ENCODE data around the gene SCT.

The SCT gene

DNA sequence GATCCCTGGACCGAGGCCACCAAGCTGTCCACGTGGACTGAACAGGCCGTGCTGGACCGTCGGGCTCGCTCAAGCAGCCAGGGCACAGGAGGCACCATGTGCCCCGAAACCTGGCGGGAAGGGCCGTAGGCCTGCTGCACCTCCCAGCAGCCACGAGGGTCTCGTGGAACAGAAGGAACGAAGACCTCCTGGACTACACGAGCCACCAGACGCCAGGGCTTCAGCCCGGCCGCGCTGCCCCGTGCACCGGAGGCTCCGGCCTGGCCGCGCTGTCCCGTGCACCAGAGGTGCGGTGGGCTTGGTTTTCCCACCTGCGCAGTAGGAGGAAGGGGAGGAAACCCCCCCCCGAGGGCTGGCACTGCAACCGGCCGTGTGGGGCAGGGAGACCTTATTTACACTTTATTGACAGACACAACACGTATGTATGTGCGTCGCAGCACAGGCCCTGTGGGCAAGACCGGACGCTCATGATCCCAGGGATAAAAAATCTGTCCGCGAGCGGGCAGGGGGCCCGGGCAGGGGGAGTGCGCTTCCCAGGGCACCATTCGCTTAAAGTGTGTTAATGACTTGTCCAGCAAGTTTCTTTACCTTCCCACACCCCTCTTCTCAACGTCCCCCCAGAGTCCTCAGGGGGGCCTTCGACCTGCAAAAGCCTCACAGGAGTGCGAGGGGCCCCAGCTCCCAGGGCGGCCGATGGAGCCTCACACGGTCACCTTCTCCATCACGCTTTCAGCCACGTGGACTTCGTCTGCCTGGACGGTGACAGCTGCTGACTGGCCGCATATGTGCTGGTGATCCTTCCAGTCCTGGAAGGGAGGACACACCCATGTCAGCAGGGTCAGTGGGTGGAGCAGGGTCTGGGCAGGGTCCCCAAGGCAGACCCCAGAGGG is 17.1 kb upstream of the SCT start:
- no peak for DNase-seq (ENCODE audit: low read depth in 1 of 2, low spot score in 1 of 2)

DNA sequence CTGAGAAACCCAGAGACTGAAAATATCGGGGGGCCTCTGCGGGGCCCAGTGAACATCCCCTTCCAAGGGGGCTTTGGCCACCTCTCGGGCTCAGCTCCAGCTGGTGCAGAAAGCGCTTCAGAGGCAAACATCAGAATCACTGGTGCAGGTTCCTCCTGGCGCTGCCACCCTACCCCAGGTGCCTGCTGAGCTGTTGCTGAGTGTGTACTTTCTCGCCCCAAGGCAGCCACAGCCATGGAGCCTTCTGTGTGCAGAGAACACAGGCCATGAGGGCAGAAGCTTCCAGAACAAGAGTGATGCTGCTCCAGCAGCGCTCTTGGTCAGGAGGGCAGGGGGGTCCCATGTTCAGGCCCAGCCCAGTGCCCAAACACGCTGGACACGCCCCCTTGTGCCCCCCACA is 16.4 kb upstream of the SCT start:
- no peak for DNase-seq (ENCODE audit: low read depth in 1 of 2, low spot score in 1 of 2)

DNA sequence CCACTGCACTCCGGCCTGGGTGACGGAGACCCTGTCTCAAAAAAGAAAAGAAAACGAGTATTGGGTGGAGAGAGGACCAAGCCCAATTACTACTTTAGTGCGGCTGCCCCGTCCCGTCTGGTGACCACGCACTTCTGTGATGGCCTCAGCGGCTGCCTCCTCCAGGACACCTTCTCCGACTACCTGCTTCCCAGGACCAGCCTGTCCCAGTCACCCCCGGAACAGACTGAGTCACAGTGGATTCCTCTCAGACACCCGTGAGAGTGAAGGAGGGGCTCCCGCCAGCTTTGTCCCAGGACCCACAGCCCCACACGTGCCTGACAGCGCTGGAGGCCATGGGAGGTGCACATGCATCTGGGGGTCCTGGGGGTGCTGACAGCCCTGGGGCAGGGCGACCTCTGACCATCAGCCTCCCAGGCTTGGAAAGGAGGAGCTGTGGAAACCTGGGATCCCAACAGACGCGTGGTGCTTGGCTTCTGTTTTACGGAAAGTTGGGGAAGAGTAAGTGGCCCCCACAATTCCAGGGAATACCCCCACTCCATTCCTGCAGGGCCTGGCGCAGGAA is 14.9 kb upstream of the SCT start:
- DNase-seq (ENCODE audit: low read depth in 1 of 2, low spot score in 1 of 2): no peak

DNA sequence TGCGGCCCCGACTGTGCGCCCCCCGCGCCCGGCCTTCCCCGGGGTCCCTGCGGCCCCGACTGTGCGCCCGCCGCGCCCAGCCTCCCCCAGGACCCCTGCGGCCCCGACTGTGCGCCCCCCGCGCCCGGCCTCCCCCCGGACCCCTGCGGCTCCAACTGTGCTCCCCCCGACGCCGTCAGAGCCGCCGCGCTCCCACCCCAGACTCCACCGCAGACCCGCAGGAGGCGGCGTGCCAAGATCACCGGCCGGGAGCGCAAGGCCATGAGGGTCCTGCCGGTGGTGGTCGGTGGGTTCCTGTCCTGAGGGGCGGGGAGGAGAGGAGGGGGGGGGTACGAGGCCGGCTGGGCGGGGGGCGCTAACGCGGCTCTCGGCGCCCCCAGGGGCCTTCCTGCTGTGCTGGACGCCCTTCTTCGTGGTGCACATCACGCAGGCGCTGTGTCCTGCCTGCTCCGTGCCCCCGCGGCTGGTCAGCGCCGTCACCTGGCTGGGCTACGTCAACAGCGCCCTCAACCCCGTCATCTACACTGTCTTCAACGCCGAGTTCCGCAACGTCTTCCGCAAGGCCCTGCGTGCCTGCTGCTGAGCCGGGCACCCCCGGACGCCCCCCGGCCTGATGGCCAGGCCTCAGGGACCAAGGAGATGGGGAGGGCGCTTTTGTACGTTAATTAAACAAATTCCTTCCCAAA is 13.2 kb upstream of the SCT start:
- no peak for DNase-seq (ENCODE audit: low read depth in 1 of 2, low spot score in 1 of 2)

DNA sequence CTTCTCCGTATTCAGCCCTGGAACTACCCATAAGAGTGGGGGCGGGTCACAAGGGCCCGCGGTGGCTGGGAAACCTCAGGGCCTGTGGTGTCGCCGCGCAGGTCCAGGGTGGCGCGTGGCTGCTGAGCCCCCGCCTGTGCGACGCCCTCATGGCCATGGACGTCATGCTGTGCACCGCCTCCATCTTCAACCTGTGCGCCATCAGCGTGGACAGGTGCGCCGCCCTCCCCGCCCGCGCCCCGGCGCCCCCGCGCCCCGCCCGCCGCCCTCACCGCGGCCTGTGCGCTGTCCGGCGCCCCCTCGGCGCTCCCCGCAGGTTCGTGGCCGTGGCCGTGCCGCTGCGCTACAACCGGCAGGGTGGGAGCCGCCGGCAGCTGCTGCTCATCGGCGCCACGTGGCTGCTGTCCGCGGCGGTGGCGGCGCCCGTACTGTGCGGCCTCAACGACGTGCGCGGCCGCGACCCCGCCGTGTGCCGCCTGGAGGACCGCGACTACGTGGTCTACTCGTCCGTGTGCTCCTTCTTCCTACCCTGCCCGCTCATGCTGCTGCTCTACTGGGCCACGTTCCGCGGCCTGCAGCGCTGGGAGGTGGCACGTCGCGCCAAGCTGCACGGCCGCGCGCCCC is 12.5 kb upstream of the SCT start:
- no peak for DNase-seq (ENCODE audit: low read depth in 1 of 2, low spot score in 1 of 2)

DNA sequence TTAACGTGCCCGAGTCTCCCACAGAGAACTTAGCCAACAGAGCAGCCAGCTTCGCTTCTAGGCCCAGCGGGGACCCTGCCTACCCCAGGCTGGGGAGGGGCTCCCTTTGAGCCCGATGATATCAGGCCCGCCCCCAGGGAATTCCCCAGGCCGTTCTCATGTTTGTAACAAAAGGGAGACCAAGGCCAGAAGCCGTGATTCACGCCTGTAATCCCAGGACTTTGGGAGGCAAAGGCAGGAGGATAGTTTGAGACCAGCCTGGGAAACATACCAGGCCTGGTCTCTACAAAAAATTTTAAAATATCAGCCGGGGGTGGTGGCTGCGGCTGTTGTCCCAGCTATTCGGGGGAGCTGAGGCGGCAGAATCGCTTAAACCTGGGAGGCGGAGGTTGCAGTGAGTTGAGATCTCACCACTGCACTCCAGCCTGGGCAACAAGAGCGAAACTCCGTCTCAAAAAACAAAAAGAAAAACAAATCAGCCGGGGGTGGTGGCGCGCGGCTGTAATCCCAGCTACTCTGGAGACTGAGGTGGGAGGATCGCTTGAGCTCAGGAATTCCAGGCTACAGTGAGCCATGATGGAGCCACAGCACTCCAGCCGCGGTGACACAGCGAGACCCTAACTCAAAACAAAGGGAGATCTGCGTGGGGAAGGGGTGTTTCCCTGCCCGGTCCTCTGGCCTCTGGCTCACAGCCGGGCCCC is 11.8 kb upstream of the SCT start:
- no peak for DNase-seq (ENCODE audit: low read depth in 1 of 2, low spot score in 1 of 2)

DNA sequence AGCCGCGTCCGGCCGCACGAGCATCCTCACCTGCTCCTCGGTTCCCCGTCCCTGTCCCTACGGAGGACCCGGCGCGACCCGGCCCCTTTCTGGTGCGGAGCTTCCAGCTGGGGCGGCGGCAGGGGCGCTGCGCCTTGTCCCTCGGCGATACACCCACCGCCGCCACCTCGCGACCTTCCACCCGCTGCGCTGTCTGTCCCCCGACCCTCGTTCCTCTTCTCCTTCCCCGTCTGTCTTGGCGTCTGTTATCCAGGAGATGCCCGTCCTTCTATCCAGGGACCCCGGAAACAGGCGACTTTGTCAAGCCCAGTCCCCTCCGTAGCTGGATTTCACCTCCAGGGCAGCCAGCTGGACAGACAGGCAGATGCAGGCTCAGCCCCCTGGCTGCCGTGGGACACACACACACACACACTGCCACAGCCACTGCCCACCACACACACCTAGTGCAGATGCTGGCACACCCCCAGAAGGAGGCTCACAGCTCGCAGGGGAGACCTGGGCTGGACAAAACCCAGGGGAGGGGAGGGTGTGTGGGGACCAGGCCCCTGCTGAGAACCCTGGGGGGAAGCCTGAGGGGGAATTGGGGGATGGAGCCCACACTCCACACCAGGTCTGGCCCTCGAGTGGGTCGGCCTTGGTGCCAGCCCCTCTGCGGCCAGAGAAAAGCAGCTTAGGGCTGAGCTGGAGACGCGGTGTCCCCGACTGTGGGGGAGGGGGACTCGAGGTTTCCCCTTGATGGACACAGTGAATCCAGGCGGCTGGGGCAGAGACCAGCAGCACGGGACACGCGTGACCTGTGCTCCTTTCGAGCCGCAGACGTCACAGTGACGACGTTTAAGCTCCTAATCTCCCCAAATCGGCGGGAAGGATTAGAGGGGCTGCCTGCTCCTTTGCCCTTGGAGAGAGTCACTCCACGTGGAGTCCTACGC is 10.9 kb upstream of the SCT start:
- no peak for DNase-seq (ENCODE audit: low read depth in 1 of 2, low spot score in 1 of 2)

DNA sequence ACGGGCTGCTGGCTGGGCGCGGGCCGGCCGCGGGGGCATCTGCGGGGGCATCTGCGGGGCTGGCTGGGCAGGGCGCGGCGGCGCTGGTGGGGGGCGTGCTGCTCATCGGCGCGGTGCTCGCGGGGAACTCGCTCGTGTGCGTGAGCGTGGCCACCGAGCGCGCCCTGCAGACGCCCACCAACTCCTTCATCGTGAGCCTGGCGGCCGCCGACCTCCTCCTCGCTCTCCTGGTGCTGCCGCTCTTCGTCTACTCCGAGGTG is 10.3 kb upstream of the SCT start:
- no peak for DNase-seq (ENCODE audit: low read depth in 1 of 2, low spot score in 1 of 2)

GRCh38 chr11:636511-637332 is 9.7 kb upstream of the SCT start, which contains the start of gene DRD4:
Gene DRD4 (plus strand): TSS chr11:637269. CDS start chr11:637305, 36 bp downstream.
- no peak for DNase-seq (ENCODE audit: low read depth in 1 of 2, low spot score in 1 of 2)

- no peak for DNase-seq (ENCODE audit: low read depth in 1 of 2, low spot score in 1 of 2)
Observed at GRCh38 chr11:635945-636510, 9.0 kb upstream of the SCT start.

- no peak for DNase-seq (ENCODE audit: low read depth in 1 of 2, low spot score in 1 of 2)
Observed at GRCh38 chr11:630871-631270, 3.9 kb upstream of the SCT start.

DNA sequence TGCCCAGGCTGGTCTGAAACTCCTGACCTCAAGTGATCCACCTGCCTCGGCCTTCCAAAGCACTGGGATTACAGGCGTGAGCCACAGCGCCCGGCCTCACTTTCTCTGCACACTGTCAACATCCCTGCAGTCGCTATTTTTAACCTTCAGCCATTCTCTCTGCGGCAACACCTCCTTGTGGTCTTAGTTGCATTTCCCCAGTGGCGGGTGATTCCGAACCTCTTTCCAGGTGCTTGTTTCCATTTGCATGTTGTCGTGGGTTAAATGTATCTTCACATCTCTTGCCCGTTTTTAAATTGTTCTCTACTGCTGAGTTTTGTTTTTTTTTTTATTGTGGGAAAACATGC is 2.2 kb upstream of the SCT start:
- DNase-seq (ENCODE audit: low read depth in 1 of 2, low spot score in 1 of 2): no peak

DNA sequence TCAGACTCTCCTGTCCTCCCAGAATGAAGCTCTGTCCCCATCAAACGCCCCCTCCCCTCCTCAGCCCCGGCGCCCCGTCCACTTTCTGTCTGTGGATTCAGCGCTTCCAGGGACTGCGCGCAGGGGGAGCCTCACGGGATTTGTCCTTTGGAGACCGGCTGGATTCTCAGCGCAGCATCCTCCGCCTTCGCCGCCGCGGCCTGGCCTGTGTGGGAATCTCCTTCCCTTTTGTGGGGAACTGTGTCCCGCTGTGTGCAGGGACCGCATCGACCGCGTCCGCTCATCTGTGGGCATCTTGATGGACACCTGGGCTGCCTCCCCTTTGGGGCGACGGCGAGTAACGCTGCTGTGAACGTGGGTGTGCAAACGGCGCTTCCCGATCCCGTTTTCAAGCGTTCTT is 1.1 kb upstream of the SCT start:
- no peak for DNase-seq (ENCODE audit: low read depth in 1 of 2, low spot score in 1 of 2)

DNA sequence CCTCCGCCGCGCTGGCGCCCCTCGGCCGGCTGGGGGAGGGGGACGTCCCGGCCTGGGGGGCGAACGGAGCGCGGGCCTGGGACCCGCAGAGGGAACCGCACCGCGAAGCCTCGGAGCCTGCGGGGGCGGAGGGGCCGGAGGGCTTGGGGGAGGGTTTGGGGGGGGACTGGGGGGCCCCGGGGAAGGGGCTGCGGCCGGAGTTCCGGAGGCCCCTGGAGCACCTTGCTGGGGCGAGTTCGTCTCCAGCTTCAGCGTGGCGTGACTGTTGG is 261 bp upstream of the SCT start:
- no peak for DNase-seq (ENCODE audit: low read depth in 1 of 2, low spot score in 1 of 2)

GRCh38 chr11:625636-626268 is 1.2 kb downstream of the SCT start:
- no peak for DNase-seq (ENCODE audit: low read depth in 1 of 2, low spot score in 1 of 2)

DNA sequence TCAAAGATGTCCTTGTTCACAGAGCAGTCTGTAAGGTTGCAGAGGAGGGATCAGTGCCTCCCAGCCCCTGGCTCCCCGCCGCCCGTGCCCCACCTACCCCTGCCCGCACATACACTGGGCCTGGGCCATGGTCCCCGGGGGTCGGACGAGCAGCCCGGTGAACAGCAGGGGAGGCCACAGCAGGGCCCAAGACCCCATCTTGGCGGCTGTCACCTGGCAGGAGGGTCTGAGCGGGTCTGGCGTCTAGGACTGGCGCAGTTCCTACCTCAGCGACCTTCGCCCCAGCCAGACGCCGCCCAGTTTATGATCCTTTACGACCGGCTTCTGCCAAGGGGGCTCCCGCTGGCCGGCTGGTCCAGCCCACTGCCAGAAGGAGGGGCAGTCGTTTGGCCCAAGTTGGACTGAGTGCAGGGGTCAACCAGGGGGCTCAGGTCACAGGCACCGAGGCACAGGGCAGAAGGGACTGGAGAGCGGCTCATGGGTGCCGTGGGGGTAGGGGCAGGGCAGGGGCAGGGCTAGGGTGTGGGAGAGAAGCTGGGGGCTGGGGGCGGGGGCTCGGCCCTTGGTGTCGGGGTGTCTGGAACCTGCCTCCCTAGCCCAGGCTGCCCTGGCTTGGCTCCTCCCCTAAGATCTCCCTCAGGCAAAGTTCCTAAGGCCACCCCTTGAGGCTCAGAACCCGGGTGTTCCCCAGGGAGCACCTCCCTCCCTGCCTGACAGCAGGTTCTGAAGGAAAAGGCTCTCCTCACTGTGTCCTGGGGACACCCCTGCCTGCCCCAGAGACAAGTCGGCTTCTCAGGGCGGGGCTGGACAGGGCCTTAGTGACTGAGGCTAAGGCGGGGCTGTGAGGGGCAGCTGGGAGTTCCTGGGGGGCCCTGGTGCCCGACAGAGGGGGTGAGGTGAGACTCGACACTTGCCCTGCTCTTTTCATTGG is 2.0 kb downstream of the SCT start, which contains the start of gene CDHR5:
CDHR5 (minus strand) TSS at position 251 of the 931 bp plus-strand sequence; CDS start at position 198, 53 bp downstream.
- DNase-seq (ENCODE audit: low read depth in 1 of 2, low spot score in 1 of 2): no peak

DNA sequence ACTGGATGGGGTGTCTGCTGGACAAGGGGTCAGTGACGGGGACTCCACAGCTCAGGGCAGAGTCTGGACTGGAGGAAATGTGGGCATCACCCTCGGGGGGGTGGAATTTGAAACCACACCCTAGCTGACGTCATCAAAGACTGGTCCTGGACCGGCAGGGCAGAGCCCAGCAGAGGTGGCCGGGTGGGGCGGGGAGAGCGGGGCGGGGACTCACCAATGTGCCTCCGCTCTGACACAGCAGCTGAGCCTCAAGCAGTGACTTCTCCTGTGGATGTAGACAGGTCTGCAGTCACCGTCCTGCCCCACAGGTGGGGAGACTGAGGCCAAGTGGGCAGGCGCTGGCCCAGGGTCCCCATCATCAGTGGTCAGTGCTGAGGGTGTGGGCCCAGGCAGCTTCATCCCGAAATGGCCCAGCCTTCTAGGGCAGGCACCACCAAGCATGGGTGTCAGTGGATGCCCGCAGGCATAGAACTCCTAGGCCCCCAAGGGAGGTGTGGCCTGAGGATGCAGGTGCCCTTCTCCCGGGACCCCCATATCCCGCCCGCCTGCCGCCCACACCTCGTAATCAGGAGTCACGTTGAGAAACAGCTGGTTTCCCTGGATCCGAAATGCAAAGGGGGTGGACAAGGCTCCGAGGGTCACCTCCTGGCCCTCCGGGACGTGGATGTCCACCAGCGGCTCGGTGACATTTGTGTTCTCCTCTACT is 2.8 kb downstream of the SCT start:
- DNase-seq (ENCODE audit: low read depth in 1 of 2, low spot score in 1 of 2): no peak
